ENCODE results near the gene SLC47A2. TPM values are rescaled to one million over a fixed set of nuclear protein-coding genes. Genes with fewer than 3 reads are reported as not detected.
A peak's percentile ranks its signal among the peaks of the same experiment; 100 is the strongest.

SLC47A2 gene
- total and polyA plus RNA-seq, 2 of the 13 experiments (the other 11 are each of a cell fraction or from before 2014, with no cell fraction given) = 0.04 TPM; not detected in 1

DNA sequence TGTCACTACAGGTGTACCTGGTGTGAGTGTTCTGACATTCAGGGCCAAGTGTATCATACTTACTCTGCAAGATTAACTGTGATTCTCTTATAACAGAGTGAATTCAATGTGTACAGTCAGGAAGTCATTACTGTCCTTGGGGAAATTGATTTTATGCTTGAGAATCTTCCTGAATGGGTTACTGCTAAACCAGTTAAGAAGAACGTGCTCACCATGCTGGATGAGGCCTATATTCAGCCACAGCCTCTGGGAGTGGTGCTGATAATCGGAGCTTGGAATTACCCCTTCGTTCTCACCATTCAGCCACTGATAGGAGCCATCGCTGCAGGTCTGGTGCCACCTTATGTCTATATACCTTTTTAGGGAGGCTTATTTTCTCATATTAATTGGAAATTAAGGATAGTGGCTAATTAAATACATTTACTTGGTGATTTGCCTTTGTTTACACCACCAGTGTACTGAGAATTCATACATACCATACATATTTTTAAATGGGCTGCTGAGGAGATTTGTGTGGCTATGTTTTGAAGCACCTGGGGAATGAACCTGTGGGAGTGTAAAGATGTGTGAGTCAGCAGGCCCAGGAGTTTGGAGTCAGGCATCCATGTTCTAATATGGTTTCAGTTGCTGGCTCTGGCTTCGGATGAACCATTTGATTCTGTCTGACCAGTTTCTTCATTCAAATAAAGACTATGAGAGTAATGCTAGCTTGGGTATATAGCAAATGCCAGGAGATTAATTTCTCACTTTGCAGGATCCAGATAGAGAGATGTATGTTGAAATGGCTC is 64.7 kb downstream of the SLC47A2 start (continued):
- no peak for TF ChIP-seq CENPX (CRISPR knock-in tag; IDR thresholded peaks at IDR 0.05)
- no peak for TF ChIP-seq HIC2 (CRISPR knock-in tag; IDR thresholded peaks at IDR 0.05; ENCODE audit: low read depth)
- no peak for TF ChIP-seq MLXIP (CRISPR knock-in tag; IDR thresholded peaks at IDR 0.05; ENCODE audit: borderline replicate concordance)
- no peak for TF ChIP-seq ZNF20 (CRISPR knock-in tag; IDR thresholded peaks at IDR 0.05)
- no peak for TF ChIP-seq LCORL (IDR thresholded peaks at IDR 0.05)
- TF ChIP-seq LCORL (CRISPR knock-in tag; IDR thresholded peaks at IDR 0.05) = 0 out of 2 replicates have a peak, but pooled peaks have one; percentile 12
- TF ChIP-seq ISX (CRISPR knock-in tag; conservative IDR thresholded peaks at IDR 0.05) = no peak
- TF ChIP-seq SAP130 (CRISPR knock-in tag; IDR thresholded peaks at IDR 0.05; ENCODE audit: low read depth) = 0 out of 2 replicates have a peak, but pooled peaks have one; percentile 18
- TF ChIP-seq ZNF3 (CRISPR knock-in tag; IDR thresholded peaks at IDR 0.05) = no peak
- TF ChIP-seq ZIK1 (CRISPR knock-in tag; IDR thresholded peaks at IDR 0.05; ENCODE audit: borderline replicate concordance, low read depth) = no peak
- TF ChIP-seq SUZ12 (IDR thresholded peaks at IDR 0.05; ENCODE audit: low read depth, low read length) = no peak
- no peak for TF ChIP-seq ZNF782 (CRISPR knock-in tag; IDR thresholded peaks at IDR 0.05; ENCODE audit: borderline replicate concordance)
- TF ChIP-seq ZFX (CRISPR knock-in tag; IDR thresholded peaks at IDR 0.05; ENCODE audit: low read depth) = peak; percentile 81
- no peak for TF ChIP-seq ZNF33A (CRISPR knock-in tag; IDR thresholded peaks at IDR 0.05; ENCODE audit: borderline replicate concordance)
- no peak for TF ChIP-seq CBX2 (IDR thresholded peaks at IDR 0.05; ENCODE audit: low read depth, low read length)
- TF ChIP-seq CBX2 (CRISPR knock-in tag; IDR thresholded peaks at IDR 0.05; ENCODE audit: low read depth) = no peak
- no peak; the same call in 1 of the 2 replicates for TF ChIP-seq ARID4A (CRISPR knock-in tag; IDR thresholded peaks at IDR 0.05; ENCODE audit: borderline replicate concordance)
- TF ChIP-seq, protein P1, sequence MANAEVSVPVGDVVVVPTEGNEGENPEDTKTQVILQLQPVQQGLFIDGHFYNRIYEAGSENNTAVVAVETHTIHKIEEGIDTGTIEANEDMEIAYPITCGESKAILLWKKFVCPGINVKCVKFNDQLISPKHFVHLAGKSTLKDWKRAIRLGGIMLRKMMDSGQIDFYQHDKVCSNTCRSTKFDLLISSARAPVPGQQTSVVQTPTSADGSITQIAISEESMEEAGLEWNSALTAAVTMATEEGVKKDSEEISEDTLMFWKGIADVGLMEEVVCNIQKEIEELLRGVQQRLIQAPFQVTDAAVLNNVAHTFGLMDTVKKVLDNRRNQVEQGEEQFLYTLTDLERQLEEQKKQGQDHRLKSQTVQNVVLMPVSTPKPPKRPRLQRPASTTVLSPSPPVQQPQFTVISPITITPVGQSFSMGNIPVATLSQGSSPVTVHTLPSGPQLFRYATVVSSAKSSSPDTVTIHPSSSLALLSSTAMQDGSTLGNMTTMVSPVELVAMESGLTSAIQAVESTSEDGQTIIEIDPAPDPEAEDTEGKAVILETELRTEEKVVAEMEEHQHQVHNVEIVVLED (CRISPR knock-in tag; IDR thresholded peaks at IDR 0.05; ENCODE audit: borderline replicate concordance) = 0 out of 2 replicates have a peak, but pooled peaks have one; percentile 26
